IPS DF 6.9 (cell line): ENCODE measurements around the gene SCNN1A.

Source experiments
- DNase-seq: peaks from one replicate; pipeline ENCODE4 v3.0.0-alpha.2; 2013; ENCODE audit warnings: low read depth, low spot score
- H3K27ac ChIP-seq: one replicate; pipeline ENCODE4 v1.5.1; 2013; ENCODE audit warnings: low read length, control low read depth
- H3K27me3 ChIP-seq: 2 replicates; pipeline ENCODE4 v1.6.1; 2013; ENCODE audit warnings: mild to moderate bottlenecking, low read length; ENCODE audit not compliant: control insufficient read depth, insufficient read depth
- H3K36me3 ChIP-seq: 2 replicates; pipeline ENCODE4 v1.6.1; 2013; ENCODE audit warnings: low read length; ENCODE audit not compliant: control insufficient read depth, insufficient read depth
- H3K4me1 ChIP-seq: 2 replicates; pipeline ENCODE4 v1.6.1; 2013; ENCODE audit warnings: low read length; ENCODE audit not compliant: control insufficient read depth, insufficient read depth
- H3K4me3 ChIP-seq: 2 replicates; pipeline ENCODE4 v1.5.1; 2013; ENCODE audit warnings: mild to moderate bottlenecking, low read length
- H3K9me3 ChIP-seq: 2 replicates; pipeline ENCODE4 v1.6.1; 2013; ENCODE audit warnings: low read length, inconsistent platforms; ENCODE audit not compliant: control insufficient read depth, insufficient read depth
- WGBS: extraction: QIAGEN DNeasy Blood & Tissue Kit; methylation state at CpG from one replicate; pipeline ENCODE4 v1.1.7; 2013; ENCODE audit warnings: mixed read lengths, missing lambda C conversion rate; ENCODE audit not compliant: insufficient read length, insufficient coverage; 5-methylcytosine and 5-hydroxymethylcytosine counted together

SCNN1A gene

GRCh38 chr12:6306151-6306550 is 69.2 kb downstream of the SCNN1A start:
- Histone ChIP-seq H3K27ac (no peak overlapping the region), H3K36me3 (no peaks in the 10 kb centered on the region), H3K27me3 (no peaks in the 10 kb centered on the region), H3K4me3 (no peak overlapping the region), H3K9me3 (no peaks in the 10 kb centered on the region), H3K4me1 (no peaks in the 10 kb centered on the region)
- DNase-seq, result no peak
- WGBS, result no CpG with 5 or more reads among the region's 6 CpGs

GRCh38 chr12:6303071-6303470 is 72.3 kb downstream of the SCNN1A start:
- WGBS, result no CpG with 5 or more reads among the region's 5 CpGs

GRCh38 chr12:6302621-6303020 is 72.7 kb downstream of the SCNN1A start:
- no CpG with 5 or more reads among the region's 3 CpGs for WGBS
- Histone ChIP-seq H3K36me3 (no peaks in the 10 kb centered on the region), H3K27me3 (no peaks in the 10 kb centered on the region), H3K4me1 (no peaks in the 10 kb centered on the region), H3K27ac (no peak overlapping the region), H3K9me3 (no peaks in the 10 kb centered on the region), H3K4me3 (no peak overlapping the region)
- DNase-seq, result no peak

More at GRCh38 chr12:6303071-6303470, 72.3 kb downstream of the SCNN1A start:
- no peaks in the 10 kb centered on the region for H3K36me3 ChIP-seq
- H3K27me3 ChIP-seq, result no peaks in the 10 kb centered on the region
- H3K4me1 ChIP-seq, result no peaks in the 10 kb centered on the region
- no peak overlapping the region for H3K27ac ChIP-seq
- DNase-seq, result no peak
- no peaks in the 10 kb centered on the region for H3K9me3 ChIP-seq
- no peak overlapping the region; the same call in 1 of the 2 replicates for H3K4me3 ChIP-seq

- Histone ChIP-seq H3K36me3 (no peaks in the 10 kb centered on the region), H3K27me3 (no peaks in the 10 kb centered on the region), H3K4me1 (no peaks in the 10 kb centered on the region), H3K9me3 (no peaks in the 10 kb centered on the region), H3K27ac (no peak overlapping the region), H3K4me3 (no peak overlapping the region)
- no CpG with 5 or more reads among the region's 7 CpGs for WGBS
- no peak for DNase-seq
Observed at GRCh38 chr12:6301721-6302120, 73.6 kb downstream of the SCNN1A start.

- Histone ChIP-seq H3K27ac (no peak overlapping the region), H3K27me3 (no peaks in the 10 kb centered on the region), H3K4me3 (no peak overlapping the region), H3K36me3 (no peaks in the 10 kb centered on the region), H3K9me3 (no peaks in the 10 kb centered on the region), H3K4me1 (no peaks in the 10 kb centered on the region)
- WGBS, result no CpG with 5 or more reads among the region's 10 CpGs
- no peak for DNase-seq
Observed at GRCh38 chr12:6297170-6297569, 78.2 kb downstream of the SCNN1A start.
